Measurements from ENCODE around the gene RAB36. TPM values are rescaled to one million over a fixed set of nuclear protein-coding genes. Genes with fewer than 3 reads are reported as not detected.

The RAB36 gene
- total and polyA plus RNA-seq, 12 donors = 4.0 to 13.0 (median 7.2) TPM

DNA sequence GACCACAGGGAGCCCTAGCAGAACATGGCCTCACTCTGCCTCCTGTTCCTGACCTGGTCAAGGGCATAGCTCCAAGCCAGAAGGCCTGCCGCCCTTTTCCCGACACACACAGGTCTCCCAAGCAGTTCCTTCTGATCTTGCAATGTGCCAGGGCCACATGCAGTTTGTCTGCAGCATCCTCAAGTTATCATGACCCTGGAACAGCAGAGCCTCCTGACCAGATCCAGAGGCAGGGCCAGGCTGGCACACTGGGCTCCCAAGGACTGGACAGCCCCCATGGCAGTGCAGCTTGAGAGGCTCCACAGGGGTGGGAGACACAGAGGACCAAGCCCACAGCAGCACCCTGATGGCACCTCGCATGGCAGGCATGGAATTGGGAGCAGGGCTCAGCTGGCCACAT is 43.8 kb upstream of the RAB36 start:
- intact Hi-C loops (cut with DNase I) = no loop called here
- Histone ChIP-seq H3K9me3 (replicated peaks in 1 of 3) (no peaks in the 10 kb centered on the region), H3K4me3 (no peak overlapping the region), H3K27ac (no peak overlapping the region), H3K36me3 (replicated peaks in 1 of 2) (no peaks in the 10 kb centered on the region), H3K4me1 (replicated peaks in 1 of 2) (peaks cover 18 to 28% of the 10 kb centered on the region in 2 donors), H3K27me3 (no peaks in the 10 kb centered on the region)
- DNase-seq = no peak
- 82 to 100% (median 88%) methylated on average over 2 to 3 of the region's 3 CpGs for WGBS, 4 donors
- TF ChIP-seq, protein P1, sequence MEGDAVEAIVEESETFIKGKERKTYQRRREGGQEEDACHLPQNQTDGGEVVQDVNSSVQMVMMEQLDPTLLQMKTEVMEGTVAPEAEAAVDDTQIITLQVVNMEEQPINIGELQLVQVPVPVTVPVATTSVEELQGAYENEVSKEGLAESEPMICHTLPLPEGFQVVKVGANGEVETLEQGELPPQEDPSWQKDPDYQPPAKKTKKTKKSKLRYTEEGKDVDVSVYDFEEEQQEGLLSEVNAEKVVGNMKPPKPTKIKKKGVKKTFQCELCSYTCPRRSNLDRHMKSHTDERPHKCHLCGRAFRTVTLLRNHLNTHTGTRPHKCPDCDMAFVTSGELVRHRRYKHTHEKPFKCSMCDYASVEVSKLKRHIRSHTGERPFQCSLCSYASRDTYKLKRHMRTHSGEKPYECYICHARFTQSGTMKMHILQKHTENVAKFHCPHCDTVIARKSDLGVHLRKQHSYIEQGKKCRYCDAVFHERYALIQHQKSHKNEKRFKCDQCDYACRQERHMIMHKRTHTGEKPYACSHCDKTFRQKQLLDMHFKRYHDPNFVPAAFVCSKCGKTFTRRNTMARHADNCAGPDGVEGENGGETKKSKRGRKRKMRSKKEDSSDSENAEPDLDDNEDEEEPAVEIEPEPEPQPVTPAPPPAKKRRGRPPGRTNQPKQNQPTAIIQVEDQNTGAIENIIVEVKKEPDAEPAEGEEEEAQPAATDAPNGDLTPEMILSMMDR (IDR thresholded peaks at IDR 0.05) = no peak
- no peak for TF ChIP-seq POLR2A (IDR thresholded peaks at IDR 0.05)

GRCh38 chr22:23102002-23102655 is 43.1 kb upstream of the RAB36 start:
- no peaks in the 10 kb centered on the region for H3K36me3 ChIP-seq (replicated peaks in 1 of 2)
- H3K4me3 ChIP-seq = no peak overlapping the region
- no peak overlapping the region for H3K27ac ChIP-seq
- peaks cover 18 to 28% of the 10 kb centered on the region in 2 donors for H3K4me1 ChIP-seq (replicated peaks in 1 of 2)
- no peaks in the 10 kb centered on the region for H3K9me3 ChIP-seq (replicated peaks in 1 of 3)
- TF ChIP-seq, protein P1 (IDR thresholded peaks at IDR 0.05) = no peak
- no peak for TF ChIP-seq POLR2A (IDR thresholded peaks at IDR 0.05)
- intact Hi-C loops (cut with DNase I) = no loop called here
- no peak for DNase-seq
- no peaks in the 10 kb centered on the region for H3K27me3 ChIP-seq
- WGBS, 4 donors = 94 to 99% (median 95%) methylated on average over 5 to 10 of the region's 10 CpGs

DNA sequence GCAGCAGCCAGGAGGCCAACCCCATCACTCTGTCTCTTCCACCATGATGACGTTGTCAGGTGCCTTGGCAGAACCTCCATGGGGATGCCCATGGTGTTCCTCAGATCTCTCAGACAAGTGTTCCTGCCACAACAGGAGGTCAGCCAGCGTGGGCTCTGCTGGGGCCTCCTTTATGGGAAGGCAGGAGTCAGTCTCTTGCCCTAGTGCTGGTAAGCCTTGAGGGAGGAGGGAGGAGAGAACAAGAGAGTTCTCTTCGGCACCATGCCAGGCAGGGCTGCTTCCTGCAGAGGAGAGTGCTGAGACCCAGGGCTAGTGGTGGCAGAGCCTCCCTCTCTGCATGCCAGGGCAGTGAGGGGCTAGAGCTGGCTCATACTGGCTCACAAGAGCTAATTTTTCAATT is 42.5 kb upstream of the RAB36 start:
- no peak for DNase-seq
- TF ChIP-seq POLR2A (IDR thresholded peaks at IDR 0.05) = no peak
- TF ChIP-seq, protein P1 (IDR thresholded peaks at IDR 0.05) = no peak
- Histone ChIP-seq H3K4me3 (no peak overlapping the region), H3K36me3 (replicated peaks in 1 of 2) (no peaks in the 10 kb centered on the region), H3K27me3 (no peaks in the 10 kb centered on the region), H3K9me3 (replicated peaks in 1 of 3) (no peaks in the 10 kb centered on the region), H3K4me1 (replicated peaks in 1 of 2) (peaks cover 17 to 24% of the 10 kb centered on the region in 2 donors), H3K27ac (no peak overlapping the region)
- 81 to 89% (median 82%) methylated on average over 3 of the region's 3 CpGs; no CpG with 5 or more reads in 1 of the 4 donors for WGBS, 4 donors
- intact Hi-C loops (cut with DNase I) = no loop called here

DNA sequence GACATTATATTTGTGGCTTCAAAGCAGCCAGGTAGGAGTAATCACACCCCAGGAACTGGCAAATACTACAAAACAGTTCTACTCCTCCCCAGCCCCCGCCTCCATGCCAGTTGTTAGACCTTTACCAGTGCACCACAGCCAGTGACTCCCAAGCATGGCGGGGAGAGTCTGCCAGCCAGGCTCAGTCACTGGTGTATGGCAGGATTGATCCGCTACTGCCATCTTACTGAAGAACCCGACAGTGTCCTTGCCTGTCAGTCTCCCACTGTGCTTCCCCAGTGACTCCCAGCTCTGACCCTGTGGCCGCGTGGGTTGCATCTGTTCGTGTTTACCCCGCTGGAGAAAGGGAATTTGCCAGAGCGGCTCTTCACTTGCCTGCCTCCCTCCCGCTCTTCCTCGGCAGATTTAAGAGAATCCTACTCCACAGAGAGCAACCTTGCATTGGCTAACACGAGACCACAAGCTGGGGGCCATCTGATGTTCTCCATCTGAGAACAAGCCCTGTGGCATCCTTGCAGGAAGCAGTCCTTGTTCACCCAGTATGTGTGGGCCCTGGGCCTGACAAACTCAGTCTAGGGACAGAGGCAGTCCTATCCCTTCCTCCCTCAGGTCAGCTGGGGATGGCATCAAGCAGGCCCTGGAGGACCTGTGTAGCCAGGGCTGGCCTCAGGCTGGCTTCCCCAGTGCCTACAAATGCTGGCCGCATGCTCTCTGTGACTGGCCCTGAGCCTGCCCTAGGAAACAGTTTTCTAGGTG is 41.9 kb upstream of the RAB36 start:
- intact Hi-C loops (cut with DNase I) = no loop called here
- H3K27me3 ChIP-seq = no peaks in the 10 kb centered on the region
- no peaks in the 10 kb centered on the region for H3K9me3 ChIP-seq (replicated peaks in 1 of 3)
- H3K4me1 ChIP-seq (replicated peaks in 1 of 2) = peaks cover 11 to 18% of the 10 kb centered on the region in 2 donors
- no peak for DNase-seq
- H3K4me3 ChIP-seq = no peak overlapping the region
- 88 to 93% (median 91%) methylated on average over 9 to 13 of the region's 13 CpGs for WGBS, 4 donors
- H3K36me3 ChIP-seq (replicated peaks in 1 of 2) = no peaks in the 10 kb centered on the region
- no peak overlapping the region for H3K27ac ChIP-seq
- TF ChIP-seq, protein P1 (IDR thresholded peaks at IDR 0.05) = no peak
- no peak for TF ChIP-seq POLR2A (IDR thresholded peaks at IDR 0.05)

Data from adrenal gland (tissue), 12 donors.